ENCODE results near the gene CSNK2B. TPM values are rescaled to one million over a fixed set of nuclear protein-coding genes. Genes with fewer than 3 reads are reported as not detected.

CSNK2B gene
- 100 to 1,000 TPM; 137 to 155 TPM for total RNA-seq
- long read RNA-seq, transcript CSNK2B-203 (7 exons, 948 nt), result major isoform, 16 of 33 reads
- long read RNA-seq, partial matches to known transcripts, result 13 of 33 reads
- long read RNA-seq, other reads (novel, unspliced or antisense), result 4 of 33 reads

DNA sequence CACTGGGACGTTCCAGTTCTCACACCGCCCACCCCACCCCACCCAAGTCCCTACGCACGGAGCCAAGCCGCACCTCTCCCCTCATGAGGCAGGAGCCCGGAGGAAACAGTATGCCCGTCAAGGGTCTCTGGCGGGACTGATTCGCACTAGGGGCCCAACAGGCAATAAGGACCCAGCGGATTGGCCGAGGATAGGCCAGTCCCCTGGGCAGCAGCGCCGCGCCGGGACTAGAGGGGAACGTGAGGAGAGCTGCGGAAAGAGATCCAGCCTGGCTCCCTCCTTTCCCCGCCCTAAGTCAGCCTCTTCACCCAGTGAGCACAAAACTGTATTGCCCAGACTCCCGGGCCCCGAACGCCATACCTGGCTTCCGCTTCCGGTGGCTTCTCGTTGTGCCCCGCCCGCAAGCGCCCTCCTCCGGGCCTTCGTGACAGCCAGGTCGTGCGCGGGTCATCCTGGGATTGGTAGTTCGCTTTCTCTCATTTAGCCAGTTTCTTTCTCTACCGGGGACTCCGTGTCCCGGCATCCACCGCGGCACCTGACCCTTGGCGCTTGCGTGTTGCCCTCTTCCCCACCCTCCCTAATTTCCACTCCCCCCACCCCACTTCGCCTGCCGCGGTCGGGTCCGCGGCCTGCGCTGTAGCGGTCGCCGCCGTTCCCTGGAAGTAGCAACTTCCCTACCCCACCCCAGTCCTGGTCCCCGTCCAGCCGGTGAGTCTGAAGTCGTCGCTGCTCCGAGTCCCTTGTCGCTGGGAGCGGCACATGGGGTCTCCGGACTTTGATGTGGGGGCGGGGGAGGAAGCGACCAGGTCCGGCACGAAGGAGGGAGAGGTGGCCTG lies at the start of gene CSNK2B:
TSS of gene CSNK2B (plus strand) at position 580 of the 836 bp plus-strand sequence. CDS start 752 bp downstream, outside the sequence.
- intact Hi-C loops (cut with DNase I, micrococcal nuclease), result no loop called here
- DNase-seq (peak; percentile 99), ATAC-seq (peak; percentile 85)

DNA sequence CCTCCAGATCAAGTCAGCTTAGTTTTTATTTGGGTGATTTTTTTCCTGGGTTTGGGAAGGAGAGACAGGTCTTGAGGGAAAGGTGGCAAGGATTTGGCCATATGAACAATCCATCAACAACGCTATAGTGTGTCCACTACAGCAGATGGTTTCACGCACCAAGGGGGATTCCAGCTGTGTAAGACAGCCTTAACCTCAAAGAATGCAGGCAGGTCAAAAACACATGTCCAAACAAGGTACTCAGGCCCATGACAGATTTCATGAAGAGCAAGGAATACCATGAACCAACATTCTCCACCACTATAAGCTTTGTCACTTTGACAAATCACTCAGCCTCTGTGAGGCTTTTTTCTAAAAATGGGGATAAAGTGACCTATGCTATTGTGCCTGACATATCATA lies 48.9 kb upstream of the CSNK2B start:
- DNase-seq (no peak), ATAC-seq (no peak)
- intact Hi-C loops (cut with DNase I, micrococcal nuclease), result no loop called here

DNA sequence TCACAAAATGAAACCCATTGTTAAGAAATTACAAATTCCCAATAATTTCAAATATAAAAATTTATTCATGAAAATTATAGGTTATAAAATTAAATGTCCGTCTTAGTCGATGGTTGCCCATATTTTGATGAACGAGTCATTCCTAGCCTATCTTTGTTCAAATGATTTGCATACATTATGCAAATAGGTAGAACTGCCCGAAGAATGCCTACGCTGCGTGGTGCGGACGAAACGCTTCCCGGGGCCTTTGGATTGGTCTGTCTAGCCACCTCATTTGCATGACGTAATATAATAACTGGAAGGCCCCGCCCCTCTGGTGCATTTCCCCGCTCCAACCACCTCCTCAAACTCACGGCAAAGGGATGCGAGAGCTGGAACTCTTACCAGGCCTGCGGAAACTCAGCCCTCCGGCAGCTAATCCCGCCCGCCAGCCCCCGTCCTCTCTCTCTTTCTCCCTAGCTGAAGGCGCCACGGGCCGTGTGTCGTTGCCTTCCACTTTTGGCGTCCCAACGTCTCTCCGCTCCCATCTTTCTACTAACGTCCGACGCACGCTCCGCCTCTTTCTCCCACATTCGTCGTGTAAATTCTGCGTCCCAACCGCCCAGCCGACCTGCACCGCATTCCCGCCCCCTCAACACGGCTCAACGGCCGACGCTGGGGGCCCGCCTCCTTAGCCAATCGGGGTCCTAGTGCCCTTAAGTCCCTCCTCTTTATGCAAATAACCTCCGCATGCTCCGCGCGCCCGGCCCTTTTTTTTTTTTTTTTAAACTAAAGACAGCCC lies 45.9 kb upstream of the CSNK2B start:
- intact Hi-C loops (cut with DNase I, micrococcal nuclease), result no loop called here
- DNase-seq (peak; percentile 98 to 99), ATAC-seq (peak; percentile 88)

DNA sequence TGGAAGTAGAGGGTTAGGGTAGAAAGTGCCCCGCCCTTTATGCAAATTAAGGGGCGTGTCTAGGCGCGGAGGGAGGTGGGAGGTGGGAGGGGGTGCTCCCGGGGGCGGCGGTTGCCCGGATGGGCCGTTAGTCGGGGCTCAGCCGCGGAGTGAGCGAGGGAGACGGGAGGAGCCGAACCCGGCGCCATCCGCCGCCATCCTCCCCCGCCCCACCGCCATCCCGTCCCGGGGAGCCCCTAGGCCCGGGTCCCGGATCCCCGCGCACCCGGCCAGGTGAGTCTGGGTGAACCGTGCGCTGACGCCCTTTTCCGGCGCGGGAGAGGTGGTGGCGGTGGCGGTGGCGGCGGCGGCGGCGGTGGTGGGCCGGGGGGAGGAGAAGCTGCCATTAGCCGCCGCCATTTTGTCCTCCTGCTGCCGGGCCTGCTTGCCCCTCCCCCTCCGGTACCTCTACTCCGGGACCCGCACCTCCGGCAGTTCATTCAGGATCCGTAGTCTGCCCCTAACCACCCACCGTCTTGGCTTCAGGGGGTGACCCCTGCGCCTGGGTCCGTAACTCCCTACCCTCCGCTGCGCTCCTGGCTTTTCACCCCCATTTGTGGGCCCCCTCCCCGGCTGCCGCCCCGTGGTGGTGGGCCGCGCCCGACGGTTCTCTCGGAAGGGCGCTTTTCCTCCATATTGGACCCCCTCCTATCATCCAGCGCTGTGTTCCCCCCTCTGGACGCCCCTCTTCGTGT lies 45.1 kb upstream of the CSNK2B start, which contains the start of gene PRRC2A:
TSS of gene PRRC2A (plus strand) at position 130 of the 734 bp plus-strand sequence. CDS start 2,075 bp downstream, outside the sequence.
- peak; percentile 44 for ATAC-seq
- DNase-seq, result peak; percentile 77 to 96
- intact Hi-C loops (cut with DNase I, micrococcal nuclease), result no loop called here

DNA sequence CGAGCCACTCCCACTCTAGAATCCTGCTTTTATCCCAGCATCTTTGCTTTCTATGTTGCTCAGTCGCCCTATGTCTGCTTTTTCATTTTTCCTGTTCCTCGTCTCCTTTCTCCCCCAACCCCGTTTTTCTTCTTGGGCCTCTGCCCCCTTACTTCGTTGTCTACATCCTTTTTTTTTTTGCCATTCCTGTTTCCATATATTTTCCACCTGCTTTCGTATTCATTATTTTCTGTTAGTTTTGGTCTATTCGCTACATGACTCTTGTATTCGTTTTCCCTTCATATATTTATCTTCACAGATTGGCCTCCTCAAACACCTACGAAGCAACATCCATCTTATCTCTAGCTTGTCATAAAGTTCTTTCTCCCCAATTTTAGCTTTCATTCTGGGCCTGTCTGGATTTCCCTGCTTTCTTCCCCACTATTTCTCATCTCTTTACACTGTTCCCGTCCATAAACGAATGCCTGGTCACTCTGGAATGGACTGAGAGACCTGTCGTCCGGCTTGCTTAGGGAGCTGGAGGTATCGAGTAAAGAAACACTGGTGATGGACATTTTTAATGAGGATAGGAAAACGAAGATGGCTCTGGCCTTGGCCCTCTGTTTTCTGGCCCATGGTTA lies 44.5 kb upstream of the CSNK2B start:
- ATAC-seq (no peak), DNase-seq (no peak)
- intact Hi-C loops (cut with DNase I, micrococcal nuclease), result no loop called here

DNA sequence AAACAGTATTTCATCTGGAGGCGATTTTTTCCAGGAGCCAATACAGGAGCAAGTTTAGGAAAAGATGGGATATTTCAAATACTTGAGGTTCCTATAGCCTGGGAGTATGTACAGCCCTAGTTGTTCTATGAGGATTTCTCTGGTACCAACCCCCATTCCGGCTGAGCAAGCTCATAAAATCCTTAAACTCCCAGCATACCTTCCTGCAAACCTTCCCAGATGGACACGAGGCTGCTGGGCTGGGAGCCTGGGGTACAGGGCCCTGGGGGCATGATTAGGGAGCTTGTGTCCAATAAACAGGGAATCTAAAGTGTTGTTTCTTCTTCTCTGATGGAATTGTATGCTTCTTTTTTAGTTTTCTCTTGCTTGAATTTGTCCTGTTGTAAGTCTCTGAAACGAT lies 43.9 kb upstream of the CSNK2B start:
- intact Hi-C loops (cut with DNase I, micrococcal nuclease), result no loop called here
- peak in 1 of 2 donors; percentile 49 for DNase-seq
- no peak for ATAC-seq

DNA sequence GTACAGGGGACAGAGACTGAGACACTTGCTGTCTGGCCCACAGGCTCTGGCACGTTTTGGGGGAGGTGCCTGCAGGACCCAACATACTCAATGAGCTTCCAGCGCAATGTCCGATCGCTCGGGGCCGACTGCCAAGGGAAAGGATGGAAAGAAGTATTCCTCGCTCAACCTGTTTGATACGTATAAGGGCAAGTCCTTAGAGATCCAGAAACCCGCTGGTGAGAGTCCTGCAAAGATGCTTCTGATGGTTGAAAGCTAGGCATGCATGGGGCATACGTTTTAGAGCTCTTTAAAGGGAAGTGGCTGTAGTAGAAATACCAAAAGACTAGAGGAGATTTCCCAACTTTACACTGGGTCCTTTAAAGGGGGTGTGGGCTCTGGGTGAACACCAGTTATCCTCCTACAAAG lies 43.2 kb upstream of the CSNK2B start:
- DNase-seq (no peak), ATAC-seq (no peak)
- intact Hi-C loops (cut with DNase I, micrococcal nuclease), result no loop called here

GRCh38 chr6:31624070-31624469 lies 41.8 kb upstream of the CSNK2B start:
- intact Hi-C loops (cut with DNase I, micrococcal nuclease), result no loop called here
- ATAC-seq (no peak), DNase-seq (no peak)

DNA sequence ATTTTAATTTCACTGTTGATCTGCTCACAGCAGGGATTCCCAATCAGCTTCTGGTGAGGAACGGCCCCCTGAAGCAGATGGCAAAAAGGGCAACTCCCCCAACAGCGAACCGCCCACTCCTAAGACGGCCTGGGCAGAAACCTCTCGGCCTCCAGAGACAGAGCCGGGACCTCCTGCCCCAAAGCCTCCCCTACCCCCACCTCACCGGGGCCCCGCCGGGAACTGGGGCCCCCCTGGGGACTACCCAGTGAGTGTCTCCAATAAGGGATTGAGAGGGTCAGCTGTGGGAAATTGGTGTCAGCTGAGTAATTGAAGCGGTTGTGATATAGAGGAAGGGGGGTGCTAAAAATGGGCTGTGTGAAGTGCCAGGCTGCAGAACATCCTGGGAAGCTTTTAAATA lies 38.9 kb upstream of the CSNK2B start:
- intact Hi-C loops (cut with DNase I, micrococcal nuclease), result no loop called here
- ATAC-seq, result no peak

GRCh38 chr6:31627690-31628287 lies 38.1 kb upstream of the CSNK2B start:
- ATAC-seq (no peak), DNase-seq (no peak)
- intact Hi-C loops (cut with DNase I, micrococcal nuclease), result no loop called here

More for the DNA sequence above, 38.9 kb upstream of the CSNK2B start:
- DNase-seq, result no peak

DNA sequence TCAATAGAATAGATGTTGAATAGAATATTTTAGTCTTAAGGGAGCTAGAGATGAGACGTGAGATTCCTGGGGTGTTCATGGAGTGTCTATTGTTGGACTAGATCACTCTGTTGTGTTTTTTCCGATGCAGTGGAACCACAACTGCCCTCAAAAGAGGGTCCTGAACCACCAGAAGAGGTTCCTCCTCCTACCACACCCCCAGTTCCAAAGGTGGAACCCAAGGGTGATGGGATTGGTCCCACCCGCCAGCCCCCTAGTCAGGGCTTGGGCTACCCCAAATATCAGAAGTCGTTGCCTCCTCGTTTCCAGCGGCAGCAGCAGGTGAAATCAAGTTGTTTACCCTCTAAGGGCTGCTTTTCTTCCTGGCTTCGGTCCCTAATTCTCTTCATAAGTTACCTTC lies 36.9 kb upstream of the CSNK2B start:
- ATAC-seq (no peak), DNase-seq (no peak)
- intact Hi-C loops (cut with DNase I, micrococcal nuclease), result no loop called here

DNA sequence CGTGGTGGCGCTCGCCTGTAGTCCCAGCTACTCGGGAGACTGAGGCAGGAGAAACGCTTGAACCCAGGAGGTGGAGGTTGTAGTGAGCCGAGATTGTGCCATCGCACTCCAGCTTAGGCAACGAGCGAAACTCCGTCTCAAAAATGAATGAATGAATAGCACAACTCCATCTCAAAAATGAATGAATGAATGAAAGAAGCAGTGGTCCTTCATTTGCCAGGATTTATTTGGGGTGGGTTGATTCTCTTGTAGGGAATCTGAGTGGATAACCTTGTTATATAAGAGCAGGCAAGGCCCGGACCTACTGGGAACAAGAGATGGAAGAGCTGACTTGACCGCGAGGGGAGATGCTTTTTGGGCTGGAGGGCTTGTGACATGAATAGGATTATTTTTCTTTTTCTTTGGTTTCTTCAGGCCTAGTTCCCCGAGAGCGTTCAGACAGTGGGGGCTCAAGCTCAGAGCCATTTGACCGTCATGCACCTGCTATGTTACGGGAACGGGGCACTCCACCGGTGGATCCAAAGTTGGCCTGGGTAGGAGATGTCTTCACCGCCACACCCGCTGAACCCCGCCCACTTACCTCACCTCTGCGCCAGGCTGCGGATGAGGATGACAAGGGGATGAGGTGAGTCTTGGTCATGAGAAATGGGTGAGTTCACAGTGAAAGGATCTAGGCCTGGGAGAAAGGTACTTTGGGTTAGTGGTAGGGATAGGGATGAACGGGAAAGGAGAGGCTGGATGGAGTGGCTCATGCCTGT lies 35.5 kb upstream of the CSNK2B start:
- ATAC-seq (peak; percentile 11), DNase-seq (no peak)
- intact Hi-C loops (cut with DNase I, micrococcal nuclease), result no loop called here

DNA sequence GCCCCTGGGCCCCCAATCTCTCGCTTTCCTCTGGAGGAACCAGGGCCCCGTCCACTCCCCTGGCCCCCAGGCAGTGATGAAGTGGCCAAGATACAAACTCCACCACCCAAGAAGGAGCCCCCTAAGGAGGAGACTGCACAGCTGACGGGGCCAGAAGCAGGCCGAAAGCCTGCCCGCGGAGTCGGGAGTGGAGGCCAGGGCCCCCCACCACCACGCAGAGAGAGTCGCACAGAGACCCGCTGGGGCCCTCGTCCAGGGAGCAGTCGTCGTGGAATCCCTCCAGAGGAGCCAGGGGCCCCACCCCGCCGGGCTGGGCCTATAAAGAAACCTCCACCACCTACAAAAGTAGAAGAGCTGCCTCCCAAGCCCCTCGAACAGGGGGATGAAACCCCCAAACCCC lies 34.7 kb upstream of the CSNK2B start:
- intact Hi-C loops (cut with DNase I, micrococcal nuclease), result no loop called here
- ATAC-seq (peak; percentile 11), DNase-seq (no peak)

GRCh38 chr6:31631681-31632278 lies 34.1 kb upstream of the CSNK2B start:
- ATAC-seq (peak; percentile 11), DNase-seq (no peak)
- intact Hi-C loops (cut with DNase I, micrococcal nuclease), result no loop called here

- ATAC-seq (peak; percentile 5), DNase-seq (no peak)
- intact Hi-C loops (cut with DNase I, micrococcal nuclease), result no loop called here
Measured at GRCh38 chr6:31632279-31632946, 33.5 kb upstream of the CSNK2B start.

DNA sequence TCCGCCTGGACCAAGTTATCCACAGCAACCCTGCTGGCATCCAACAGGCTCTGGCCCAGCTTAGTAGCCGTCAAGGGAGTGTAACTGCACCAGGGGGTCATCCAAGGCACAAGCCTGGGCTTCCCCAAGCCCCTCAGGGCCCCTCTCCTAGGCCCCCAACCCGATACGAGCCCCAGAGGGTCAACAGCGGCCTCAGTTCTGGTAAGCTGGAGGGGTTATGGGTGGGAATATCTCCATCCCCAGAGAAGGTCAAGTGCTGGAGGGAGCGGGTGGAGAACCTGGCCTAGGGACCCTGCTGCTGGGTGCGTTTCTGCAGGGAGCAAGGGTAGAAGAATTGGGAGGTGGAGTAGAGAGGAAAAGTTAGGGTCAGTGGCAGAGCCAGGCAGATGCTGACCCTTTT lies 32.4 kb upstream of the CSNK2B start:
- intact Hi-C loops (cut with DNase I, micrococcal nuclease), result no loop called here
- no peak for ATAC-seq
- no peak for DNase-seq

DNA sequence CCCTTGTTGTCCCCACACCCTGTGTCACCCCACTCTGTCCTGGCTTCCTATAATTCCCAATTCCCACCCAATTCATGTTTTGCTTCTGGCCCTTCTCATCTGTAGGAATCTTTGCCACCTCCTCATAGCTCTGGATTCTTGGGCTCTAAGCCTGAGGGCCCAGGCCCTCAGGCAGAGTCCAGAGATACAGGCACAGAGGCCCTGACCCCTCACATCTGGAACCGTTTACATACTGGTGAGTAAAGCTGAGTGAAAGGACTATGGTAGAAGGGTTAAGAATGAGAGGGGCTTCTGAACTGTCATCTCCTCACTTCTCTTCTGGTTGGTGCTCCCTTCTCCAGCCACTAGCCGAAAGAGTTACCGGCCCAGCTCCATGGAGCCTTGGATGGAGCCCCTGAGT lies 31.7 kb upstream of the CSNK2B start:
- ATAC-seq (no peak), DNase-seq (no peak)
- intact Hi-C loops (cut with DNase I, micrococcal nuclease), result no loop called here
